GM18861 (cell line): Measurements from ENCODE around the gene TRPM4.
"Not testable (repeated sequence)": the region's sequence is repeated elsewhere in the genome, so short reads cannot be mapped to it uniquely, and the experiment has no call there.

Experiments used
- ATAC-seq: cut with Tn5 transposase; IDR thresholded peaks from one replicate; pipeline ENCODE4 v1.9.1; 2021; ENCODE audit not compliant: unreplicated experiment

Gene TRPM4

GRCh38 chr19:49157445-49158224, at the start of gene TRPM4:
Gene TRPM4, plus strand, starts transcription at chr19:49157792. Its CDS starts 75 bp downstream, at chr19:49157867.
- no peak for ATAC-seq

DNA sequence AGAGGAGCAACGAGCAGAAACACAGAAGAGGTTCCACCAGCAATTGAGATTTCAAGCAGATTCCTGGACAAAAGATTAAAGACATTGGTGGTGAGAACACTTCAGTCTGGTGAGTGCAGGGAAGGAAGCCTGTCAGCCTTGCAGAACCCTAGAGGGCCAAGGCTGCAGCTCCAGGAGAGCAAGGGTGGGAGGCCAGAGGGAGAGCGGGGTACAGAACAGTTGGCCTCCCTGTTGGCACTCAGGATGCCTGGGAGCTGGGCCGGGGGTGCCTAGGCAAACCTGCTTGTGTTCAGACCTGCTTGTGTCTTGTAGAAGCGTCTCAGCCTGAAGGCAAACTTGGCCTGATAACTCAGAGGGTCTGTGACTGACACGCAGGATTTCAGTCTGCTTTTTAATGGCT, 48.5 kb upstream of the TRPM4 start:
- no peak for ATAC-seq

DNA sequence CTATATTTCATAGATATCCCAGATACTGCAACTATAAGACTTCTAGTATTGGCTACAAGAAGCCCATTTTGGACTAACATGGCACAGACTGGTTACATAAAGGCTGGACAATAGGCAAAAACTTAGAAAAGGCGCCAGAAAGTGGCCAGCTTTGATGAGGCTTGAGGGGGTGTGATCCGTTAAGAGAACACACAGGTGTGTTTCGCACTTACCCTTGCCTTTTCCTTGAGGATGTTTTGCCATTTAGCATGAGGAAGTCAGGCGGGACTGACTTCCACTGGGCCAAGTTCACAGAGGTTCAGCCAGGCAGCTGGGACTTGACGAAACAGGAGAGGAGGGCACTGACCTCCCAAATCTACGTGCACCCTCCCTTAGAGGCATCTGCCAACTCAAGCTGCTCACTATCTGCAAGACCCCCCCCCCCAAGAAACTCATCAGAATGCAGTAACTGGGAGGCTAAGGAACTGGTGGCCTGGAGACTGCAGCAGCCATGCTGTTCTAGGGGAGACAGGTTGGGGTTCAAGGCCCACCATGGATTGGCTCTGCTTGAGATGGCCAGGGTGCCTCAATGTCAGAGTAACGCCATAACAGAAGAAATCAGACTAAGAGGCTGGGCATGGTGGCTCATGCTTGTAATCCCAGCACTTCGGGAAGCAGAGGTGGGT, 47.9 kb upstream of the TRPM4 start:
- ATAC-seq: no peak

DNA sequence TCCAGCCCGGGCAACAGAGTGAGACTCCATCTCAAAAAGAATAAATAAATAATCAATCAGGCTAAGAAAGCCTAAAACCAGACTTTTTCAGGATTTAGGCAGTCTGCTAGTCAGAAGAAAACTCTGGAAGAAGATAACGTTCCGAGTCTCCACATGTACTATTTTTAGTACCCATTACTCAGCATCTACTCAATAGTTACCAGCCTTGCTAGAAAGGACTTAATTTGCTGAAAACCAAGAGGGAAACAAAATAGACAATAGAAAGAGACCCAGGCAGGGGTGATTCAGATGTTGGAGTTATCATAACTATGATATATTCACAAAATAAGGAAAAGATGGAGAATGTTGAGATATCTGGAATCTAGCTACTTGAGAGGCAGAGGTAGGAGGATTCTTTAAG, 47.0 kb upstream of the TRPM4 start:
- ATAC-seq: no peak

- no peak for ATAC-seq
These were observed 46.2 kb upstream of the TRPM4 start for GRCh38 chr19:49111218-49111998.

DNA sequence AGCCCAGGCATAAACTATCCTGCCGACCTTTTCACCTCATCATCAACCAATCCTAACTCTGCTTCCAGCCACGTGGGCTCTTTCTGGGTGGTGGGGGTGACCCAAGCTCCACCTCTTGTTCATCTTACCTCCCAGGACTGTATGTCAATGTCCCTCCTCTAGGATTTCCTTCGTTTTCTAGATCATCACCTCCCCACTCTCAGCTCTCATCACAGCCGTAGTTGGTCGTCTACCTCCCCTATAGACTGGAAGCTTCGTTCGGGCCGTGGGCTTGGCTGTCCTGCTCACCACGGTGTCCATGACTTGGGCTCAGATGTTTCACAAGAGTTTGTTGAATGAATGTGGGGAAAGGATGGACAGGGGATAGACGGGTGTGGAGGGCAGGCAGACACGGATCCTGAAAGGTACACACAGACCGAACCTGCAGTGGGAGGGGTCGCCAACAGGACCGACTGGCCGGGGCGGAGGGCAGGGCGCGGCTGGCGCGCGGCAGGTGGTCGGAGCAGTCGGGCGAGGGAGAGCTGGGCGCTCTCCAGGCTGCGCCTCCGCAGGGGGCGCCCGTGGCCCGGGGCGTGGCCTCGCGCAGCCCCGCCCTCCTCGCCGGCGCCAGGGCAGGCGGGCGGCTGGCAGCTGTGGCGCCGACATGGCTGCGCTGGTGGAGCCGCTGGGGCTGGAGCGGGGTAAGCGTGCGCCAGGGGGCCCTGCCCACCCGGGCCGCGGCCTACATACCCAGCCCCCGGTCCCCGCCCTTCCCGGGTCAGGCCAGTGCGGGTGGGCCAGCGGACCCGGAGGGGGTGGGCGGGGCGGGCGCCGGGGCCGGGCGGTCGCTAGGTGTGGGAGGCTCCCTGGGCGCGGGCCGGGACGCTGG, 43.6 kb upstream of the TRPM4 start, which contains the start of gene LIN7B:
Gene LIN7B (plus strand): TSS at position 609 of the 868 bp plus-strand sequence. CDS start 35 bp downstream, at position 644.
- ATAC-seq: peak; percentile 39

DNA sequence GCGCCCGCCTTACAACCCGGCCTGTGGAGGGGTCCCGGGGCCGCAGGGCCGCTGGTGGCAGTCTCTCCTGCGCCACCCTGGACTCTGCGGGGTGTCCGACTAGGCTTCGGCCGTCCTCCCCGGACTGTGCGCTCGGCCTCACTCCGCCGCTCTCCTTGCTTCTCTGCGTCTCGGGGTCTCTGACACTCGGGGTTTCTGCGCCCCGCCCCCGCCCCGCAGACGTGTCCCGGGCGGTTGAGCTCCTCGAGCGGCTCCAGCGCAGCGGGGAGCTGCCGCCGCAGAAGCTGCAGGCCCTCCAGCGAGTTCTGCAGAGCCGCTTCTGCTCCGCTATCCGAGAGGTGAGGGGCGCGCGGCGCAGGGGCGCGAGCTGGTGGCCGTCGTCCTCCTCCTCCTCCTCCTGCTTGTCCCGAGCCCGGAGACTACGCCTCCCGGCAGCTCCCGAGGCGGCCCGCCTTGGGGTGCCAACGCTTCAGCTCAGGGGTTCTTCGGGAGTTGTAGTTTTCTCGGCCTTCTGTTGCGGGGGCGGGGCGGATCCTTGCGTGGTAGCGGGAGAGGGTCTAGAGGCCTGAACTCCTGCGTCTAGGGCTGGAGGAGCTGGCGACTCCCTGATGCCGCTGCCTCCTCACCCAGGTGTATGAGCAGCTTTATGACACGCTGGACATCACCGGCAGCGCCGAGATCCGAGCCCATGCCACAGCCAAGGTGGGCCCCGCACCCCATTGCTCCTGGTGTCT, 42.8 kb upstream of the TRPM4 start:
- ATAC-seq: no peak

GRCh38 chr19:49116544-49116943, 41.0 kb upstream of the TRPM4 start:
- ATAC-seq: no peak

DNA sequence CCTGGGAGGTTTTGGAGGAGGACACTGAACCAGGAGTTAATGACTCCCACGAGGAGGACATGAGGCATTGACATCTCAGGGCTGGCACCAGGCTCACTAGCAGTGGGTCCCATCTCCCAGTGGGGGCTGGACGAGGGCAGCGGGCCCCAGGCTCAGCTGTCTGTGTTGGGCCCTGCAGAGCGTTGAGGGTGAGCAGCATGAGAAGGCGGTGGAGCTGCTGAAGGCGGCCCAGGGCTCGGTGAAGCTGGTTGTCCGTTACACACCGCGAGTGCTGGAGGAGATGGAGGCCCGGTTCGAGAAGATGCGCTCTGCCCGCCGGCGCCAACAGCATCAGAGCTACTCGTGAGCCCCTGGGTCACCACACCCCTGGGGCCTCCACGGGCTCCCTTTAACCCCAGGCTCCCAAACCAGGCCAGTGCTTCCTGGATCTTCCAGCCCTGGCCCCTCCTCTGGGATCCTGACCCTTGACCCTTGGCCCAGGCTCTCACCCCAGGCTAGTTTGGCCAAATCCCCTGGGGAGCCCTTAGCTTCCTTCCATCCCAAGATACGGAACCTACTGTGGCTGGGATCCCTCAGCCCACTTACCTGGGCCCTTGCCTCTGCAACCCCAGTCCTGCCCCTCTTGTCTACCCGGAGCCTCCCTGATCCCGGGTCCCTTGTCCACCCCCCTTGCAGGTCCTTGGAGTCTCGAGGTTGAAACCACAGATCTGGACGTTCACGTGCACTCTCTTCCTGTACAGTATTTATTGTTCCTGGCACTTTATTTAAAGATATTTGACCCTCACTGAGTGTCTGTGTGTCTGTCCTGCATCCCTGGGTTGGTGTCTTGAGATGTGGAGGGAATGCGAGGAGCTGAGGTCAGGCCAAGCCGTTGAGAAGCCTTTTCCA, 39.7 kb upstream of the TRPM4 start:
- ATAC-seq: no peak

GRCh38 chr19:49118565-49119410, 38.8 kb upstream of the TRPM4 start, which contains the start of gene C19orf73:
Gene C19orf73, minus strand, starts transcription at chr19:49119143. Its CDS starts 121 bp downstream, at chr19:49119022.
- peak; percentile 54 for ATAC-seq

DNA sequence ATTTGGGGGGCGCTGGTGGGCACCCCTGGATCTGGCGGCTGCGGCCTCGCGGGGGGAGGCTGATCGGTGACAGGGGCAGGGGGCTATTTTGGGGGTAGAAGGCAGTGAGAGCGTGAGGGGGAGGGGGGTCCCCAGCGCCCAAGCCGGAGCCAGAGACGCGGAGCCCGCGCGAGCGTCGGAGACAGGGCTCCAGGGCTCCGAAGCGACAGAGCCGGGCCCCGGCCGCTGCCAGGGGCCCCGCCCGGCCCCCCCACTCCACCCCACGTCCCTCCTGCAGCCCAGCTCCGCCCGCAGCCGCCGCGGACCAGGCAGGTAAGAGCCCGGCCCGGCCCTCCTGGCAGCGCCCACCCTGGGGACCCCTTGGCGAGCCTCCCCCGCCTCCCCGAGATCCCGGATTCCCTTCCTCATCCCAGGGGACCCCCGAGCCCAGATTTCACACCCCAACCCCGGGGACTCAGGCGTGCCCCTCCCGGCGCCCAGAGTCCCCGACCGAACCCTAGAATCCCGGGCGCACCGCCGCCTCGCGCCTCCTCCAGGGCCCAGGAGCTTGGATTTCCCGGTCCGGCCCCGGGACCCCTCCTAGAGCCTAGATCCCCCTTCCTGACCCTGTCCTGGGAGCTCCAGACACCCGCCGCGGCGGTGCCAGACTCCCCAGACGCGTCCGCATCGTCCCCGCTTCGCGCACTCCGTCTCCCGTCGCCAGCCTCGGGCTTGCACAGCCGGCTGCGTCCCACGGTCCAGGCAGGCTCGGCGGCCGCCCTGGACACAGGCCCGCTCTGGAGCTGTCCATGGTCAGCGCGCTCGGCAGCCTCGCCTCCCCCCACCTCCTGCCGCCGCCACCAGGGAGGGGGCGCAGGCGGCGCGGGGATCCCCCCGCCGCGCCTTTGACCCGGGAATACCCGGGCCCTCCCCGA, 37.9 kb upstream of the TRPM4 start, which contains the start of gene PPFIA3:
Gene PPFIA3 (plus strand): TSS at position 134 of the 914 bp plus-strand sequence. CDS start 8,330 bp downstream, outside the sequence.
- ATAC-seq: no peak

DNA sequence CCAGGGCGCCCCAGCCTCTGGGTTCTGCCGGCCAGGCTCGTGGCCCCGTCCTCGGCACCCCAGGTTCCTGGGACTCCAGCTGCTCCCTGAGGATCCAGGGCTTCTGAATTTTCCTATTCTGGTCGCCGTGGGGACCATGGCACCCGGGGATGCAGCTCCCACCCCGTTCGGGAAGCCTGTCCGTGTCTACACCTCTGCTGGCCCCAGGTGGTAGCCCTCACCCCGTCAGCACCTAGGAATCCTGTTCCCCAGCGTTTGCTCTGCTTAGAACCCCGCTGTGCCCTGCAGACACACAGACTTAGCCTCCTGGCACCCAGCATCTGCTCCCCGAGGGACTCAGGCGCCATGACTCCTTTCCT, 37.3 kb upstream of the TRPM4 start:
- ATAC-seq: no peak

- no peak for ATAC-seq
These were observed 36.7 kb upstream of the TRPM4 start for GRCh38 chr19:49120868-49121267.

GRCh38 chr19:49121841-49122240, 35.8 kb upstream of the TRPM4 start:
- not testable (repeated sequence) for ATAC-seq

DNA sequence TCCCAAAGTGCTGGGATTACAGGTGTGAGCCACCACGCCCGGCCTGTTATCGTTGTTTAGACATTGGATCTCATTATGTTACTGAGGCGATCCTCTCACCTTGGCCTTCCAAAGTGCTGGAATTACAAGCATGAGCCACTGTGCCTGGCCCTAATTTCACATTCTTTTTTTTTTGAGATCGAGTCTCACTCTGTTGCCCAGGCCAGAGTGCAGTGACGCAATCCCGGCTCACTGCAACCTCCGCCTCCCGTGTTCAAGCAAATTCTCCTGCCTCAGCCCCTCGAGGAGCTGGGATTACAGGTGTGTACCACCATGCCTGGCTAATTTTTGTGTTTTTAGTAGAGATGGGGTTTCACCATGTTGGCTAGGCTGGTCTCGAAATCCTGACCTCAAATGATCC, 34.3 kb upstream of the TRPM4 start:
- not testable (repeated sequence) for ATAC-seq

GRCh38 chr19:49125025-49125731, 32.4 kb upstream of the TRPM4 start:
- ATAC-seq: no peak
